GM12891 (cell line): ENCODE data around the gene PPP5C.
A peak's percentile ranks its signal among the peaks of the same experiment; 100 is the strongest.
"Not testable (repeated sequence)": the region's sequence is repeated elsewhere in the genome, so short reads cannot be mapped to it uniquely, and the experiment has no call there.

Experiments
- DNase-seq: peaks from one replicate; pipeline ENCODE4 v3.0.0; 2011; ENCODE audit warnings: low spot score; ENCODE audit not compliant: insufficient read length
- FAIRE-seq: peaks from 2 replicates; lab custom pipeline; 2011; peaks lifted over from hg19 to GRCh38; lab: Jason Lieb, UNC
- PAX5 ChIP-seq: IDR thresholded peaks from 2 replicates; pipeline ENCODE4 v1.6.1; 2011; ENCODE audit warnings: low read length, moderate library complexity, mild to moderate bottlenecking; ENCODE audit not compliant: insufficient read depth, severe bottlenecking
- POLR2A ChIP-seq: IDR thresholded peaks from 2 replicates; pipeline ENCODE4 v1.6.1; 2011; ENCODE audit warnings: low read depth, low read length, control low read depth
- POLR2AphosphoS5 ChIP-seq: IDR thresholded peaks from 2 replicates; pipeline ENCODE4 v1.6.1; 2011; ENCODE audit warnings: low read depth, low read length, control low read depth
- POU2F2 ChIP-seq: IDR thresholded peaks from 2 replicates; pipeline ENCODE4 v1.6.1; 2011; ENCODE audit warnings: low read depth, mild to moderate bottlenecking, control low read depth, low read length, moderate library complexity
- SPI1 ChIP-seq: IDR thresholded peaks from 2 replicates; pipeline ENCODE4 v1.6.1; 2011; ENCODE audit warnings: low read depth, low read length, control low read depth
- TAF1 ChIP-seq: IDR thresholded peaks from 2 replicates; pipeline ENCODE4 v1.6.1; 2011; ENCODE audit warnings: low read depth, low read length, control low read depth

PPP5C gene

GRCh38 chr19:46427518-46428045 is 80.7 kb downstream of the PPP5C start:
- no peak for DNase-seq
- no peak for FAIRE-seq
- TF ChIP-seq POU2F2: no peak
- no peak for TF ChIP-seq POLR2A
- TF ChIP-seq SPI1: no peak
- TF ChIP-seq TAF1: no peak
- TF ChIP-seq POLR2AphosphoS5: no peak

GRCh38 chr19:46428239-46429135 is 81.6 kb downstream of the PPP5C start, which contains the start of gene PNMA8C:
TSS of gene PNMA8C (minus strand) at chr19:46428936. CDS start at chr19:46428359, 577 bp downstream.
- peak; percentile 94 for FAIRE-seq
- TF ChIP-seq POU2F2: no peak
- TF ChIP-seq SPI1: 0 out of 2 replicates have a peak, but pooled peaks have one; percentile 11
- DNase-seq: no peak

- DNase-seq: no peak
- FAIRE-seq: no peak
- TF ChIP-seq POLR2AphosphoS5: no peak
- no peak for TF ChIP-seq POLR2A
Measured at GRCh38 chr19:46429999-46430398, 83.1 kb downstream of the PPP5C start.

GRCh38 chr19:46431824-46432223 is 84.9 kb downstream of the PPP5C start:
- no peak for TF ChIP-seq SPI1
- no peak for TF ChIP-seq POU2F2
- TF ChIP-seq POLR2A: no peak
- FAIRE-seq (no peak), DNase-seq (no peak)

GRCh38 chr19:46433470-46433869 is 86.6 kb downstream of the PPP5C start:
- FAIRE-seq, DNase-seq: not testable (repeated sequence)

- DNase-seq (no peak), FAIRE-seq (no peak)
- no peak for TF ChIP-seq SPI1
- no peak for TF ChIP-seq POU2F2
- no peak for TF ChIP-seq POLR2AphosphoS5
- no peak for TF ChIP-seq POLR2A
- no peak for TF ChIP-seq PAX5
- TF ChIP-seq TAF1: no peak
Measured at GRCh38 chr19:46435009-46435408, 88.1 kb downstream of the PPP5C start.

- not testable (repeated sequence) for DNase-seq, FAIRE-seq
Measured at GRCh38 chr19:46435689-46436088, 88.8 kb downstream of the PPP5C start.
